Upper lobe of left lung (tissue), 6 donors: ENCODE results near the gene WTAP. TPM values are rescaled to one million over a fixed set of nuclear protein-coding genes. Genes with fewer than 3 reads are reported as not detected.

Source experiments
- ATAC-seq, 2 donors: fragments of 200-7000 bp; cut with Tn5 transposase; one replicate each; pipeline ENCODE4 v1.9.1; 2022; ENCODE audit warnings: mild to moderate bottlenecking in 2 of 2, moderate library complexity in 2 of 2; ENCODE audit not compliant: low FRiP score in 2 of 2
- DNase-seq, 2 donors: peaks; one replicate each; pipeline ENCODE4 v3.0.0-alpha.2; 2019 to 2020
- H3K27ac ChIP-seq, 4 donors: fragments of 200-600 bp; sonication (generic); one replicate each; pipeline ENCODE4 v1.5.1; 2016 to 2019
- H3K27me3 ChIP-seq, 4 donors: fragments of 200-600 bp; sonication (generic); one replicate each; pipeline ENCODE4 v1.5.1; 2017 to 2019
- H3K36me3 ChIP-seq, 4 donors: fragments of 200-600 bp; sonication (generic); one replicate each; pipeline ENCODE4 v1.5.1; 2016 to 2019
- H3K4me1 ChIP-seq, 4 donors: fragments of 200-600 bp; sonication (generic); one replicate each; pipeline ENCODE4 v1.5.1; 2018 to 2019
- H3K4me3 ChIP-seq, 4 donors: fragments of 200-600 bp; sonication (generic); one replicate each; pipeline ENCODE4 v1.5.1; 2017 to 2019; ENCODE audit warnings: mild to moderate bottlenecking in 2 of 4, moderate library complexity in 1 of 4
- H3K9me3 ChIP-seq, 4 donors: fragments of 200-600 bp; sonication (generic); one replicate each; pipeline ENCODE4 v1.5.1; 2018 to 2019
- EP300 ChIP-seq, 4 donors: sonication (generic); formaldehyde crosslinking; IDR thresholded peaks; one replicate each; pipeline ENCODE4 v1.5.1; 2017; ENCODE audit warnings: antibody characterized with exemption in 4 of 4, control low read depth in 2 of 4
- POLR2A ChIP-seq, 4 donors: fragments of 450-650 bp; IDR thresholded peaks; one replicate each; pipeline ENCODE4 v1.5.1; 2016 to 2017; ENCODE audit warnings: antibody characterized with exemption in 4 of 4, mild to moderate bottlenecking in 2 of 4
- POLR2AphosphoS5 ChIP-seq, 2 donors: sonication (generic); formaldehyde crosslinking; IDR thresholded peaks; one replicate each; pipeline ENCODE4 v1.5.1; 2017; ENCODE audit warnings: antibody characterized with exemption in 2 of 2
- WGBS, 2 donors: methylation state at CpG; one replicate each; pipeline ENCODE4 v1.1.5; 2017 to 2018; 5-methylcytosine and 5-hydroxymethylcytosine counted together
- total RNA-seq, 6 donors: library from RNA; depleted of rRNA in 4 of 6; stranded (reverse); fragments of >200 nt in 4 of 6; gene quantifications; one replicate each; pipeline versions ENCODE4 v1.1.0 to v1.2.1, GENCODE V29; 2016 to 2021
- TF ChIP-seq, protein P1 (sequence below), 6 experiments: fragments of 450-650 bp in 4 of 6; fragments of 200-600 bp in 2 of 6; sonication (generic) in 2 of 6; IDR thresholded peaks; one replicate each; pipeline ENCODE4 v1.5.1; 2016 to 2019; ENCODE audit warnings: antibody characterized with exemption in 6 of 6
- donor health status: DM: no; HTN: no; CAD: no; lungs with moderate emphysema.
- donor health status: DM: no; HTN: yes; CAD: no; lungs with severe emphysema.

WTAP gene
- total RNA-seq, 6 donors from 2014 or later = 67.0 to 123 (median 90.6) TPM

DNA sequence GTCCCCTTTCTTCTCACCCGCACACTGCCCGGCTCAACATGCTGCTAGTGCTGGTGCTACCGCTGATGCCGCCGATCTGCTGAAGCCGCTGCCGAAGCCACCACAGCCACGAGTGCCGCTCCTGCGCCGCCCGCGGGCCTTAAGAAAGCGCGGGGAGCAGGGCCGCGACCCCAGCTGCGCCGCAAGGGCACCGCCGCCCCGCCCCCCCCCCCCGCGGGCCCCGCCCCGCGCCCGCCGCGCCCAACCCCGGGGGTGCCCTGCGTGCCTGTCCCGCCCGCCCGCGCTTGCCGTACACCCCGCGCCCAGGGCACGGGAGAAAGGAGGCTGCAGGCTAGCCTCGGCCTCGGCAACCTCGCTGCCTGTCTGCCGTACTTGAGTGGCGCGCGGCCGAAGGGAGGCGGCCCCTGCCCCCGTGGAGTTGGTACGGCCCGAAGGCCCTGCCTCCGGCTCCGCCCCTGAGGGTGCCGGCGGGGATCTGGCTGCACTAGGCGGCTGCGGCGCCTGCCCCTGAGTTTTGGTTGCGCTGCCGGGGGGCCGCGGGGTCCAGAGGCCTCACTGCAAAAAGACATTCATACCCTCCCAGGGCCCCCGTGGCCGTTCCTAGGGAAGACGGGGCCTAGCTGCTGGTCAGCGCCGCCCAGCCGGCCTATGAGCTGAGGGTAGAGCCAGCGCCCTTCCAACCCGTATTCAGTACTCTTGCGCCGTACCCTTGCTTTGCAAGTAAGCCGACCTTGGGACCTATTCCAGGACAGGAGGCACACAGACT, 34.0 kb upstream of the WTAP start, which contains the start of gene SOD2:
SOD2 (minus strand) TSS at position 114 of the 766 bp plus-strand sequence; CDS start at position 40, 74 bp downstream.
- TF ChIP-seq POLR2AphosphoS5 (IDR thresholded peaks at IDR 0.05) (peak; percentile 90 to 96), EP300 (IDR thresholded peaks at IDR 0.05) (peak in 1 of 4 donors; percentile 44), POLR2A (IDR thresholded peaks at IDR 0.05) (peak in 3 of 4 donors; percentile 89 to 98 (median 91))
- TF ChIP-seq, protein P1, sequence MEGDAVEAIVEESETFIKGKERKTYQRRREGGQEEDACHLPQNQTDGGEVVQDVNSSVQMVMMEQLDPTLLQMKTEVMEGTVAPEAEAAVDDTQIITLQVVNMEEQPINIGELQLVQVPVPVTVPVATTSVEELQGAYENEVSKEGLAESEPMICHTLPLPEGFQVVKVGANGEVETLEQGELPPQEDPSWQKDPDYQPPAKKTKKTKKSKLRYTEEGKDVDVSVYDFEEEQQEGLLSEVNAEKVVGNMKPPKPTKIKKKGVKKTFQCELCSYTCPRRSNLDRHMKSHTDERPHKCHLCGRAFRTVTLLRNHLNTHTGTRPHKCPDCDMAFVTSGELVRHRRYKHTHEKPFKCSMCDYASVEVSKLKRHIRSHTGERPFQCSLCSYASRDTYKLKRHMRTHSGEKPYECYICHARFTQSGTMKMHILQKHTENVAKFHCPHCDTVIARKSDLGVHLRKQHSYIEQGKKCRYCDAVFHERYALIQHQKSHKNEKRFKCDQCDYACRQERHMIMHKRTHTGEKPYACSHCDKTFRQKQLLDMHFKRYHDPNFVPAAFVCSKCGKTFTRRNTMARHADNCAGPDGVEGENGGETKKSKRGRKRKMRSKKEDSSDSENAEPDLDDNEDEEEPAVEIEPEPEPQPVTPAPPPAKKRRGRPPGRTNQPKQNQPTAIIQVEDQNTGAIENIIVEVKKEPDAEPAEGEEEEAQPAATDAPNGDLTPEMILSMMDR (IDR thresholded peaks at IDR 0.05) = peak in 1 of 6 experiments; percentile 6
- DNase-seq (peak; percentile 93 to 97), ATAC-seq (peak; percentile 92 to 94)
- Histone ChIP-seq H3K36me3 (peaks cover 0 to 22% (median 10%) of the 10 kb centered on the region in 4 donors), H3K27ac (peak within 1 kb of the TSS; percentile 93 to 97 (median 95)), H3K4me3 (peak within 1 kb of the TSS; percentile 66 to 98 (median 78)), H3K4me1 (peaks cover 24 to 52% (median 38%) of the 10 kb centered on the region in 4 donors), H3K27me3 (no peaks in the 10 kb centered on the region), H3K9me3 (no peaks in the 10 kb centered on the region)
- WGBS, 2 donors = 0% methylated on average over 27 of the region's 74 CpGs; no CpG with 5 or more reads in 1 of the 2 donors

DNA sequence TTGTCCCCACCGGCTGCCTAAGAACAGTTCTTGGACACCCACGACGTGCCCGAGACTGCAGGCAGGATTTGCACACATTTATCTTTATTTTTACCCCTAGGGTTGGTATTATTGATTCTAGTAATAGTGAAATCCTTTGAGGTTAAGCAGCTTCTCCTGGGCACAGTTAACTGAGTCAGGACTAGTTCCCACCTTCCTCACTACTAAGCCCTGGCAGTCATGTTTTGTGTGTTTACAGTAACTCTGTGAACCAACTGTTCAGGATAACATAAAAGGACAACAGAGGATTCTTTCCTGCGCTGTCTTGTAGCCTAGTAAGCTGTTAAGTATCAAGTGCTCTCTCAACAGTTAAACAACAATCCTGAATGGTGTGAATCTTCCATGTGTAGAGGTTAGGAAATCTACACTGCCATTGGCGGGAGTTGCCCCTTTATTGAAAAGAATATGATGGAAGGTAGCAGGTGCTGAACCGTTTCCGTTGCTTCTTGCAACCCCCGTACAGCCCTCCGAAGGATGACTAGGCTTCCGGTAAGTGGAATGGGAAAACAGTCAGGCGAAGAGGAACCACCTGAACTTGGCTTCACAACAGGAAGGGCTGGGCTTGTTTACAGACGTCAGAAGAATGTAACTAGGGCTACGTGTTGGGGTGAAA, 33.3 kb upstream of the WTAP start:
- Histone ChIP-seq H3K4me1 (peaks cover 19 to 47% (median 32%) of the 10 kb centered on the region in 4 donors), H3K4me3 (peak overlapping the region; percentile 66 to 98 (median 78)), H3K9me3 (no peaks in the 10 kb centered on the region), H3K27ac (peak overlapping the region; percentile 93 to 97 (median 95)), H3K27me3 (no peaks in the 10 kb centered on the region), H3K36me3 (peaks cover 0 to 15% (median 7%) of the 10 kb centered on the region in 4 donors)
- TF ChIP-seq POLR2A (IDR thresholded peaks at IDR 0.05) (peak in 3 of 4 donors; percentile 25 to 57 (median 53)), POLR2AphosphoS5 (IDR thresholded peaks at IDR 0.05) (peak; percentile 86 to 93), EP300 (IDR thresholded peaks at IDR 0.05) (peak; percentile 9 to 96 (median 25))
- TF ChIP-seq, protein P1 (IDR thresholded peaks at IDR 0.05) = no peak
- ATAC-seq (peak; percentile 47 to 51), DNase-seq (peak in 1 of 2 donors; percentile 81)
- WGBS, 2 donors = 10 to 14% methylated on average over 13 to 14 of the region's 14 CpGs

DNA sequence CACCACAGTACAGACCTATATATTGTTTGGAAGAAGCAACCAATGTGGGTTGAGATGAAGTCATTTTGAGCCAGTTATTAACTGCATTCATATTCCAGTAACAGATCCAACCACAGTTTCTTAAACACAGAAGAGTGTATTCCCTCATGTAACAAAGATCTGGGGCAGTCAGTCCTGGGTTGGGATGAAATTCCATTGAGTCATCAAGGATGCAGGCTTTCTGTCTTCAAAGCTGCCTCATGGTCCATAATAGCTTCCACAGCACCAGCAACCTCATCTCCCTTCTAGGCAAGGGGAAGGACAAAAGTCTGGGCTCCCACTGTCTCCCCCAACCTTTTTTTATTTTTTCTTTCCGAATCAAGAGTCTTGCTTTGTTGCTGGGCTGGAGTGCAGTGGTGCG, 31.3 kb upstream of the WTAP start:
- TF ChIP-seq POLR2A (IDR thresholded peaks at IDR 0.05) (no peak), POLR2AphosphoS5 (IDR thresholded peaks at IDR 0.05) (no peak), EP300 (IDR thresholded peaks at IDR 0.05) (no peak)
- TF ChIP-seq, protein P1 (IDR thresholded peaks at IDR 0.05) = no peak
- H3K9me3 ChIP-seq = no peaks in the 10 kb centered on the region
- DNase-seq = no peak
- H3K27me3 ChIP-seq = no peaks in the 10 kb centered on the region
- no peak overlapping the region for H3K4me3 ChIP-seq
- H3K27ac ChIP-seq = no peak overlapping the region
- H3K4me1 ChIP-seq = peaks cover 13 to 28% (median 22%) of the 10 kb centered on the region in 4 donors
- WGBS, 2 donors = 96 to 98% methylated on average over 2 of the region's 2 CpGs
- H3K36me3 ChIP-seq = no peaks in the 10 kb centered on the region
- ATAC-seq = no peak

DNA sequence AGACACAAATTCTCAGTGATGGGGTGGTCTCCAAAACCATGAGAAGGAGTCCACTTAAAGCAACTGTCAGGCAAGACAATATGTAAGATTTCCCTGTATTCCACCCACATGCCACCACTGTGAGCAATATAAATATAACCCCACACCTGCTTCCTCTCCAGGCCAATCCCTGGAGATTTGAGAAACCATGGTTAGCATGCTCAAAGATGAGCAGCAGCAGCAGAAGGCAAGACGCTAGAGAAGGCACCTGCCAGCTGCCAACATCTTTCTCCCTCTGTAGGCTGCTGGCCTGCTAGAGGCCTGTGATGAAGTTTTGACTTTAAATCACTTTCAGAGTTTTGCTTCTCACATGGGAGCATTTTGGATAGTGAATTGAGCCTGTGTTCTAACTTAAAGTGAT, 26.3 kb upstream of the WTAP start:
- WGBS, 2 donors = 40 to 52% methylated on average over 1 of the region's 1 CpG
- H3K36me3 ChIP-seq = no peaks in the 10 kb centered on the region
- H3K9me3 ChIP-seq = no peaks in the 10 kb centered on the region
- peak overlapping the region; percentile 47 to 66 (median 62) for H3K27ac ChIP-seq
- DNase-seq (no peak), ATAC-seq (peak in 1 of 2 donors; percentile 21)
- H3K4me3 ChIP-seq = no peak overlapping the region
- peaks cover 5 to 13% (median 12%) of the 10 kb centered on the region in 4 donors for H3K4me1 ChIP-seq
- TF ChIP-seq, protein P1 (IDR thresholded peaks at IDR 0.05) = no peak
- TF ChIP-seq POLR2A (IDR thresholded peaks at IDR 0.05) (no peak), EP300 (IDR thresholded peaks at IDR 0.05) (no peak), POLR2AphosphoS5 (IDR thresholded peaks at IDR 0.05) (no peak)
- no peaks in the 10 kb centered on the region for H3K27me3 ChIP-seq
